ENCODE measurements around the gene TIMMDC1.
A peak's percentile ranks its signal among the peaks of the same experiment; 100 is the strongest.

The TIMMDC1 gene

GRCh38 chr3:119558626-119559317, 60.4 kb downstream of the TIMMDC1 start:
- no peak for TF ChIP-seq CTCF (IDR thresholded peaks at IDR 0.05)

GRCh38 chr3:119559441-119559963, 61.2 kb downstream of the TIMMDC1 start, which contains the start of gene CD80:
Gene CD80, minus strand, starts transcription at chr3:119559614. Its CDS starts 1,886 bp downstream, at chr3:119557728.
- TF ChIP-seq CTCF (IDR thresholded peaks at IDR 0.05): peak; percentile 62

GRCh38 chr3:119560160-119560559, 61.8 kb downstream of the TIMMDC1 start:
- TF ChIP-seq CTCF (IDR thresholded peaks at IDR 0.05): no peak

- TF ChIP-seq CTCF (IDR thresholded peaks at IDR 0.05): no peak
Measured at GRCh38 chr3:119562307-119562961, 64.1 kb downstream of the TIMMDC1 start.

- no peak for TF ChIP-seq CTCF (IDR thresholded peaks at IDR 0.05)
Measured at GRCh38 chr3:119569156-119569555, 70.8 kb downstream of the TIMMDC1 start.

GRCh38 chr3:119570229-119570628, 71.9 kb downstream of the TIMMDC1 start:
- no peak for TF ChIP-seq CTCF (IDR thresholded peaks at IDR 0.05)

- TF ChIP-seq CTCF (IDR thresholded peaks at IDR 0.05): no peak
Measured at GRCh38 chr3:119571230-119571629, 72.9 kb downstream of the TIMMDC1 start.
